ENCODE data around the gene GIGYF2.
"Not testable (repeated sequence)": the region's sequence is repeated elsewhere in the genome, so short reads cannot be mapped to it uniquely, and the experiment has no call there.

Gene GIGYF2

GRCh38 chr2:232687382-232688160 lies 9.6 kb upstream of the GIGYF2 start:
- in situ Hi-C loops (cut with MboI; ENCODE audit: low sequenced_read_pairs): no loop called here

GRCh38 chr2:232688201-232688600 lies 8.9 kb upstream of the GIGYF2 start:
- in situ Hi-C loops (cut with MboI; ENCODE audit: low sequenced_read_pairs): no loop called here

GRCh38 chr2:232689152-232689910 lies 7.8 kb upstream of the GIGYF2 start:
- in situ Hi-C loops (cut with MboI; ENCODE audit: low sequenced_read_pairs): no loop called here

GRCh38 chr2:232691117-232691516 lies 6.0 kb upstream of the GIGYF2 start:
- in situ Hi-C loops (cut with MboI; ENCODE audit: low sequenced_read_pairs): not testable (repeated sequence)

GRCh38 chr2:232693344-232693743 lies 3.8 kb upstream of the GIGYF2 start:
- in situ Hi-C loops (cut with MboI; ENCODE audit: low sequenced_read_pairs): no loop called here

GRCh38 chr2:232696609-232697058 lies 497 bp upstream of the GIGYF2 start:
- in situ Hi-C loops (cut with MboI; ENCODE audit: low sequenced_read_pairs): no loop called here

- in situ Hi-C loops (cut with MboI; ENCODE audit: low sequenced_read_pairs): no loop called here
These were observed 628 bp downstream of the GIGYF2 start for GRCh38 chr2:232697807-232698110.

GRCh38 chr2:232698556-232699091 lies 1.5 kb downstream of the GIGYF2 start:
- in situ Hi-C loops (cut with MboI; ENCODE audit: low sequenced_read_pairs): no loop called here

GRCh38 chr2:232699110-232699509 lies 2.0 kb downstream of the GIGYF2 start:
- in situ Hi-C loops (cut with MboI; ENCODE audit: low sequenced_read_pairs): no loop called here

GRCh38 chr2:232700154-232700553 lies 3.0 kb downstream of the GIGYF2 start:
- in situ Hi-C loops (cut with MboI; ENCODE audit: low sequenced_read_pairs): no loop called here

- in situ Hi-C loops (cut with MboI; ENCODE audit: low sequenced_read_pairs): no loop called here
These were observed 9.9 kb downstream of the GIGYF2 start for GRCh38 chr2:232707076-232707475.

GRCh38 chr2:232713505-232713904 lies 16.4 kb downstream of the GIGYF2 start:
- in situ Hi-C loops (cut with MboI; ENCODE audit: low sequenced_read_pairs): no loop called here

GRCh38 chr2:232714969-232715368 lies 17.8 kb downstream of the GIGYF2 start:
- in situ Hi-C loops (cut with MboI; ENCODE audit: low sequenced_read_pairs): no loop called here

- in situ Hi-C loops (cut with MboI; ENCODE audit: low sequenced_read_pairs): not testable (repeated sequence)
These were observed 22.9 kb downstream of the GIGYF2 start for GRCh38 chr2:232720056-232720455.

- in situ Hi-C loops (cut with MboI; ENCODE audit: low sequenced_read_pairs): no loop called here
These were observed 24.1 kb downstream of the GIGYF2 start for GRCh38 chr2:232721261-232721660.

GRCh38 chr2:232721882-232722281 lies 24.8 kb downstream of the GIGYF2 start:
- in situ Hi-C loops (cut with MboI; ENCODE audit: low sequenced_read_pairs): no loop called here

GRCh38 chr2:232723027-232723426 lies 25.9 kb downstream of the GIGYF2 start:
- in situ Hi-C loops (cut with MboI; ENCODE audit: low sequenced_read_pairs): no loop called here

GRCh38 chr2:232728785-232729184 lies 31.7 kb downstream of the GIGYF2 start:
- in situ Hi-C loops (cut with MboI; ENCODE audit: low sequenced_read_pairs): no loop called here

GRCh38 chr2:232731470-232731869 lies 34.3 kb downstream of the GIGYF2 start:
- in situ Hi-C loops (cut with MboI; ENCODE audit: low sequenced_read_pairs): no loop called here

- in situ Hi-C loops (cut with MboI; ENCODE audit: low sequenced_read_pairs): no loop called here
These were observed 44.2 kb downstream of the GIGYF2 start for GRCh38 chr2:232741294-232741693.

- in situ Hi-C loops (cut with MboI; ENCODE audit: low sequenced_read_pairs): no loop called here
These were observed 44.8 kb downstream of the GIGYF2 start for GRCh38 chr2:232741972-232742371.

- in situ Hi-C loops (cut with MboI; ENCODE audit: low sequenced_read_pairs): no loop called here
These were observed 47.8 kb downstream of the GIGYF2 start for GRCh38 chr2:232744963-232745362.
